ENCODE results near the gene DLX5.

Gene DLX5

GRCh38 chr7:97005183-97006054, 19.2 kb downstream of the DLX5 start, which contains the start of gene DLX6:
Gene DLX6 (plus strand): TSS chr7:97005553. CDS start chr7:97005978, 425 bp downstream.
- DNase-seq (ENCODE audit: low spot score): no peak

DNA sequence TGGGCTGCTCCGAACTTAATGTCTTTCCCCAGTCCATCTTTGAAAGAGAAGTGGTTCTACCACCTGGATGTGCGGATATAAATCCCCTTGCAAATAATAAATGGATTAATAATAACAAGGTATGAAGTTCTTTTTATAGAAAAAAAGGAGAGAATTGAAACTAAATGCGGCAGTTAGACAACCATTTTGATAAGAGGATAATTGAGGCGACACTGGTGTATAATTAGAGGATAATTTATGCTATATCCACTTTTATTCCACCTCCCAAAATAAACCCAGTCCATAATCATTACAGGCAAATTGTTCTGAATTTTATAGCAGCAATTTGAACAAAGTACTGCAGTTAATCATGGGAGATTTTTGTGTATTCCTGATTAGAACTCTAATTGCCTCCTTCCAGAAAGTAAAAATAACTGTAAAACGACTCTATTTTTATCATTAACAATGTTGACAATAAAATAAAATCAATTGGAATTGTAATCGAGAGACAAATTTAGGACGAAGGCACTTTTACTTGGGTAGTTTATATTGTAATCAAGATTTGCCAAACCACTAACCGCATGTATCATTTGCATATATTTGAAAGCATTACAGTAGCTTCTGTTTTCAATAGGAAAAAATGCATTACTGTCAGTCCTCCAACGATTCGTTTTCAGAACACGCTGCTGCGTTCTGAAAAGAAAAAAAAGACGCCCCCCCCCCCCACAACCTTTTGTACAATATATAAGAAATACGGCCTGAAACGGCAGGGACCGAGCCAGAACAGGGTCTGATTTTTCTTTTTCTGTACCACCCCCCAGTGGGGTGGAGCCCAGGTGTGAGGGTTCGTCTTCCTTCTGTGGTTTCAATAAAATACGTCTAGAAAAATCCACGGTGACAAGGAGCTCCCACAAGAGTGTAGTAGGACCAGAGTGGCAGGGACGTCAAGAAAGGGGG, 20.1 kb downstream of the DLX5 start:
- DNase-seq (ENCODE audit: low spot score): no peak

GRCh38 chr7:97003262-97004246, 21.1 kb downstream of the DLX5 start:
- no peak for DNase-seq (ENCODE audit: low spot score)

- no peak for DNase-seq (ENCODE audit: low spot score)
Observed at GRCh38 chr7:97002555-97003261, 21.9 kb downstream of the DLX5 start.

DNA sequence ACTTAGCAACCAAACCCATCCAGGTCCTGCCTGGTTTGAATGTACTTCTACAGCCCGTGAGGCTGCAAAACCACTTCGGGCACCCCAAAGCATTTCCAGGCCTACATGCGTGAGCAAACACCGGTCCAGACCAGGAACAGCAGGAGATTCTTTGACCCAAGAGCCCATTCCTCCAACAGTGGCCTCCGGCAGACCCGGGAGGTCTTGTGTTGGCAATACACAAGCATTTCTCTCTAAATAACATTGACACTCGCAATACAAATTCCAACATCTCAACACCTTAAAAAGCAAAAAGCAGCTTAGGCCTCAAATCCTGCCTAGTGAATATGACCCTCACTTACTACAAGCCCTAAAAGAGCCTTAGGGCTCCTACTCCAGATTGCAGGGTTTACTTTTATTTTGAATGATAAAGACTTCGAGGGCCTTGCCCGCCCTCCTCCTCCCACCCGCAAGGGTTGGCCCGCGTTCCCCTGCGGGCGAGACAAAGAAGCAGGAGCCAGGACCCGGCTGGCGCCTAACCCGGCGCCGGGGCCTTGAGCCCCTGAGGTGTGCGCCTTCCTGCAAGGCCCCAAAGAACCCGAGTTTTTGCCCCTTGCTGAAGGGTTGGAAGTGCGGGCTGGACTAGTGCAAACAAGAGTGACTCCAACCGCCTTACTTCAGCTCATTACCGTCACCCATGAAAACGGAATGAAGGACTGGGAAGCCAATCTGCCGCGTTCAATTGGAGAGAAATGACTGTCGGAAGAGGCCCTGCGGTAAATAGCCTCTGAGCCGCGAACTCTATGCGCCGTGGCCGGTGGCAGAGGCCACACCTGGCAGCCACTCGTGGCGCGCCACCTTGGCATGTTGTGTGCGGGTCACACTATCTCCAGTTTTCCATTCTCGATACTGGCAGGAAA, 22.7 kb downstream of the DLX5 start:
- no peak for DNase-seq (ENCODE audit: low spot score)

- DNase-seq (ENCODE audit: low spot score): no peak
Observed at GRCh38 chr7:97001221-97001620, 23.4 kb downstream of the DLX5 start.

- DNase-seq (ENCODE audit: low spot score): no peak
Observed at GRCh38 chr7:96998744-96999143, 25.9 kb downstream of the DLX5 start.

DNA sequence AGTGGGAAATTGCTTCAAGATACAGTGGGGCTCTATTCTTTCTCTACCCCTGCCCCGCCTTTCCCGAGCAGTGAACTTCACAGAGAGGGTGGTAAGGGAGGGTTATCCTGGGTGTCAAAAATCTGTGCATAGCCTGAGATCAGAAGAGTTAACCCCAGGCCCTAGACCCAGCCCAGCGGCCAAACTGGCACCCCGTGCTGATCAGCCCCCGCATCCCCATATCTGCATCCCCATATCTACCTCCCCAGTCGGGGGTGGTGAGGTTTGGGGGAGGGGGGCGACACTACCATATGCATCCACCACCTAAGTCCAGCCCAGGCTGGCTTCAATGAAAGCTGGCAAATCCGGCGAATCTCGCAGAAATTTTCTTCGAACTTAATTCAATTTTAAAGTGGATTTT, 26.3 kb downstream of the DLX5 start:
- no peak for DNase-seq (ENCODE audit: low spot score)

GRCh38 chr7:96997512-96998032, 27.1 kb downstream of the DLX5 start:
- DNase-seq (ENCODE audit: low spot score): no peak

- DNase-seq (ENCODE audit: low spot score): no peak
Observed at GRCh38 chr7:96996958-96997511, 27.6 kb downstream of the DLX5 start.

DNA sequence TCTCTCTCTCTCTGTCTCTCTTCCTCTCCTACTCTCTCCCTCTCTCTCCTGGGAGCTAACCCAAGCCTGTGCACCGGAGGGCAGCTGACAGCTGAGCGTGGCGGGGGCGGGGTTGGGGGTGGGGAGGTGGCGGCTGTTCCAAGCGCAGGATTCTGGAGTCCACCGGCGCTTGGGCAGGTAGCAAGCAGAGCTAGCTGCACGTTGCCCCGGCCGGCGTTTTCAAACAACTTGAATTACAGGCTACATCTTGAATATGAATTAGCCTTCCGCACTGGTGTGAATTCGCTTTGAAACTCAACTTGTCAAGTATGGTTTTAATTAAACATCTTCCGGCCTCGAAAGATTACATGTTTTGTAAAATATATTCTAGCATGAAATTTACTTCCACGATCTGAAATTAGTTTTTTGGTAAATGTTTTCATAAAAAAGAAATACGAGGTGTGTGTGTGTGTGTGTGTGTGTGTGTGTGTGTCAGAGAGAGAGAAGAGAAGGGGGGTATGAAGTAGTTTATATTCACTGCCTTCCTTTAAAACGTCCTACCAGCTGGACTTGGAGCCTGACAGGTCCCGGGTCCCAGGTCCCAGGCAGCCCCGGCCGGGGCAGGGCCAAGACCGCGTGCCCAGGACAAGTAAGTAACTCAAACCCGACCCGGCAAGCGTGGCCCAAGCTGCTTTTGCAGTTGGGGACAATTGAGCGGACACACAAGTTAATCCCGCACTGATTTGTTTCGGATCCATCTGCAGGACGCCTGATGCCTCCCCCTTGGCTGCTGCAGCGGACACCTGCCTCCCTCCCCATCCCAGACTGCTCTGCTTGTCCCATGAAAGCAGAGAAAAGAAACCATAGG, 28.3 kb downstream of the DLX5 start:
- DNase-seq (ENCODE audit: low spot score): no peak

DNA sequence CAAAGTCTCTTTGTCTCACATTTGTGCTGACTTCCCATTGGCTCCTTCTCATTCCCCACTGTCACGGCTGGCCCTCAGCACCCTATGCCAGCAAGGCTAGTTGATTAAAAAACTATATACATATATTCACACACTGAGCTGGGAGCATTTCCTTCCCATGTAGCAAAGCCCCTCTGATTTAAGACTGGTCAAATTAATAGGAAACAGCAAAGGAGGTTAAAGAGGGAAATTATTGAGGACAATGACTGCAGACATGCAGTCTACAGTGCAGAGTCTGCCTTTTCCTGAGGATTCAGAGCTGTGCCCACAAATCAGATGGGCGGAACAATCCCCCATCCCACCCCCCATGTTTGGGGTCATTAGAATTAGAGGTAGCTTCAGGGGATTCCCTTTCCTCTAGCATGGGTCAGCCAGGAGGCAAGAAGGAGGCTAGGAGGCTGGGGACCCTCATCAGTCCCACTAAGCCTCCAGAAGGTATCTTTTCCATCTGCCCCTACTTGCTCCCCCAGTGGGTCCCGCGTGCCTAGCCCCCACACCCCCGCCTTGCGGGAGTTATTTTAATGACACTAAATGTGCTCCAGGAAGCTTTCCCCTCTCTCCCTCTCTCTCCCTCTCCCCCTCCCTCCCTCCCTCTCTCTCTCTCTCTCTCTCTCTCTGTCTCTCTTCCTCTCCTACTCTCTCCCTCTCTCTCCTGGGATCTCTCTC, 29.1 kb downstream of the DLX5 start:
- no peak for DNase-seq (ENCODE audit: low spot score)

- no peak for DNase-seq (ENCODE audit: low spot score)
Observed at GRCh38 chr7:96993980-96994379, 30.7 kb downstream of the DLX5 start.

DNA sequence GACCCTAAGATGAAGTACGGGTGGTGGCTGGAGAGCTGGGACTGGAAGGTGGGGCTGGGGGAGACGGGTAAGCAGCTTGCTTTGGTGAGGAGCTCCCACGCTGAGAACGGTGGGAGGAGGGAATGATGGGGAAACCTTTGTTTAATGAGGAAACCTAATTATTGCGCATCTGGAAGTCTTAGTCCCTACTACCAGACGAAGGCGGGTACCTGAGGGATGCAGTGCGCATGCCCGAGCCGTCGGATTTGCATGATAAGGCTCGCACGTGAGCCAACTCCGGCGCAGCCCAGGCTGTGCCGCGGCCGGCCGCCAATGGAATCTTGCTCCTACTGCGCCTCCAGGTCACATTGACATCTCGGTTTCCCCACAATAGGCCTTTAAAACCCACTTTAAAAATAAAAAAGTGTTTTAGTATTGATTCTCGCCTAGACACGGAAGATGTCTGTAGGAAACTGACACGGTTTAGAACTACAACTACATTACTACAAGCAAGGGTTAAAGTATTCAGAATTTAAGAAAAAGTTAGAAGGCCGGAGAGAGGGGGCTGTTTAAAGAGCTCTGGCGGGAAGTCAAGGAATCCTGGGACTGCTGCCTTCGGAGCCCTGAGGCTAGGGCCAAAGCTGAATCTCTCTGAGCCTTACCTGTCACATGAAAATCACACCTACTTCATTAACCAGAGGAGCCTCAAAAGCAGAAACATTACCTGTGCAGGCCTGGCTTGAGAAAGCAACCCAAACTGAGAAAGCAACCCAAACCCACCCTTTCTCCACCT, 31.4 kb downstream of the DLX5 start:
- no peak for DNase-seq (ENCODE audit: low spot score)

DNA sequence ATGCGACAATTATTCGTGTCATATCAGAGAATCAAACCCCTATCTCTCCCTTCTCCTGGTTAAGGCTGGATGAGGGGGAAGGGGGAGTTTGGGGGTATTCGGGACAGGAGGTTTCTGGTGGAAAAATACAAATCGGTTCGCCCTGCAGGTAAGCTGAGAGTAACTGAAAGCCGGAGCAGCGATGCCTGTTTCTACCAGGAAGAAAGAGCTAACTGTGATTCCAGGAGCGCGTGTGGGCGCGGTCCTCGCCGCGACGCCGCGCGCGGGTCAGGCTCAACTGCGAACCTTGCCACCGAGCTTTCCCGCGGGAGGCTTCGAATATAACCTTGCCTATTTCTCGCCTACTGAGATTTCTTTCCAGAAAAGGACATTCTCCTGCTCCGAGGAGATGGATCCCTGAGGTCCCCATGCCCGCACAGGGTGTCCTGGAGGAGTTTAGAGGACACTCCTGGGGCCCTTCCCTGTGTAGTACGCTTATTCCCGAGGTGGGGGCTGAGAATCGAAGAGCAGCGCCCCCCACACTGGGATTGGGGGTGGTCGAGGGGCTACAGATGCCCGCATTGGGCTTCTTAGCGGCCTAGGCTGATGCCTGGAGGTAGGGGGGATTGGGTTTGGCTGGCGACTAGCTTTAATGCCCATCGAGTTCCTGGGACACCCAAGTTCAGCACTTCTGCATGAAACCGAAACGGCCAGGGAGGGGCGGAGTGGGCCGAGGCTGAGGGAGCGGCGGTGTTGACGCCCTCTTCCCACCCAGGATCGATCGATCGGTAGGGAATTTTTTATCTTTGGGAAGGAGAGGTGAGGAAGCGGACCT, 32.2 kb downstream of the DLX5 start:
- no peak for DNase-seq (ENCODE audit: low spot score)

GRCh38 chr7:96991546-96992191, 33.0 kb downstream of the DLX5 start:
- no peak for DNase-seq (ENCODE audit: low spot score)
